RWPE2 (cell line): Measurements from ENCODE around the gene MAP7.

Experiments
- ATAC-seq: fragments of 200-7000 bp; cut with Tn5 transposase; 3 replicates; pipeline ENCODE4 v1.9.1; 2021; ENCODE audit warnings: low read depth
- DNase-seq: peaks from one replicate; pipeline ENCODE4 v3.0.0-alpha.2; 2020; ENCODE audit warnings: low spot score
- H3K27ac ChIP-seq: fragments of 450-650 bp; 2 replicates; pipeline ENCODE4 v1.5.1; 2017; ENCODE audit warnings: mild to moderate bottlenecking; ENCODE audit not compliant: poor library complexity, severe bottlenecking
- H3K27me3 ChIP-seq: fragments of 250-450 bp; sonication (Bioruptor Pico); 2 replicates; pipeline ENCODE4 v1.5.1; 2021; ENCODE audit warnings: mild to moderate bottlenecking, moderate library complexity; ENCODE audit not compliant: insufficient read depth, poor library complexity, severe bottlenecking
- H3K36me3 ChIP-seq: fragments of 250-450 bp; sonication (Bioruptor Pico); 2 replicates; pipeline ENCODE4 v1.5.1; 2020; ENCODE audit warnings: low read depth, mild to moderate bottlenecking, moderate library complexity
- H3K4me1 ChIP-seq: fragments of 250-450 bp; sonication (Bioruptor Pico); 2 replicates; pipeline ENCODE4 v1.5.1; 2021; ENCODE audit warnings: mild to moderate bottlenecking, moderate library complexity; ENCODE audit not compliant: insufficient read depth, poor library complexity, severe bottlenecking
- H3K4me3 ChIP-seq: fragments of 250-450 bp; sonication (Bioruptor Pico); 2 replicates; pipeline ENCODE4 v1.5.1; 2021; ENCODE audit warnings: mild to moderate bottlenecking, moderate library complexity; ENCODE audit not compliant: severe bottlenecking
- H3K9me3 ChIP-seq: fragments of 250-450 bp; sonication (Bioruptor Pico); 2 replicates; pipeline ENCODE4 v1.5.1; 2021; ENCODE audit warnings: mild to moderate bottlenecking, moderate library complexity; ENCODE audit not compliant: severe bottlenecking
- CTCF ChIP-seq: fragments of 450-650 bp; IDR thresholded peaks from one replicate; pipeline ENCODE4 v1.5.1; 2017; ENCODE audit warnings: mild to moderate bottlenecking, moderate library complexity; ENCODE audit not compliant: poor library complexity, severe bottlenecking

The MAP7 gene

GRCh38 chr6:136566007-136566487, 15.8 kb upstream of the MAP7 start:
- ATAC-seq: no peak
- H3K27ac ChIP-seq: no peak overlapping the region
- DNase-seq: no peak
- H3K36me3 ChIP-seq: no peaks in the 10 kb centered on the region
- peaks cover 3% of the 10 kb centered on the region for H3K9me3 ChIP-seq
- H3K27me3 ChIP-seq: no peaks in the 10 kb centered on the region
- no peak overlapping the region for H3K4me3 ChIP-seq
- TF ChIP-seq CTCF: no peak
- peaks cover 14% of the 10 kb centered on the region for H3K4me1 ChIP-seq

GRCh38 chr6:136564180-136564579, 14.0 kb upstream of the MAP7 start:
- H3K27me3 ChIP-seq: no peaks in the 10 kb centered on the region
- H3K9me3 ChIP-seq: no peaks in the 10 kb centered on the region
- TF ChIP-seq CTCF: no peak
- H3K36me3 ChIP-seq: no peaks in the 10 kb centered on the region
- H3K4me3 ChIP-seq: no peak overlapping the region
- DNase-seq (no peak), ATAC-seq (0 out of 3 replicates have a peak, but pooled peaks have one; percentile 25)
- H3K4me1 ChIP-seq: peaks cover 14% of the 10 kb centered on the region
- H3K27ac ChIP-seq: peak overlapping the region; percentile 5

- Histone ChIP-seq H3K4me1 (peaks cover 14% of the 10 kb centered on the region), H3K27me3 (no peaks in the 10 kb centered on the region), H3K9me3 (no peaks in the 10 kb centered on the region), H3K4me3 (no peak overlapping the region), H3K36me3 (no peaks in the 10 kb centered on the region), H3K27ac (peak overlapping the region; percentile 5)
- DNase-seq (no peak), ATAC-seq (peak; percentile 41)
- no peak for TF ChIP-seq CTCF
These were observed 13.3 kb upstream of the MAP7 start for GRCh38 chr6:136563386-136564152.

GRCh38 chr6:136562211-136562610, 12.0 kb upstream of the MAP7 start:
- H3K4me3 ChIP-seq: no peak overlapping the region
- H3K36me3 ChIP-seq: no peaks in the 10 kb centered on the region
- no peak for TF ChIP-seq CTCF
- H3K27me3 ChIP-seq: no peaks in the 10 kb centered on the region
- DNase-seq: no peak
- H3K27ac ChIP-seq: no peak overlapping the region
- H3K9me3 ChIP-seq: no peaks in the 10 kb centered on the region
- peaks cover 14% of the 10 kb centered on the region for H3K4me1 ChIP-seq
- ATAC-seq: no peak

- TF ChIP-seq CTCF: no peak
These were observed 3.1 kb upstream of the MAP7 start for GRCh38 chr6:136553166-136553787.

More at GRCh38 chr6:136553166-136553787, 3.1 kb upstream of the MAP7 start:
- no peaks in the 10 kb centered on the region for H3K27me3 ChIP-seq
- H3K27ac ChIP-seq: no peak overlapping the region
- H3K36me3 ChIP-seq: no peaks in the 10 kb centered on the region
- no peak for DNase-seq
- ATAC-seq: no peak
- H3K4me3 ChIP-seq: no peak overlapping the region
- H3K4me1 ChIP-seq: peaks cover 7% of the 10 kb centered on the region
- no peaks in the 10 kb centered on the region for H3K9me3 ChIP-seq
